HG03469 (cell line): ENCODE results near the gene CDK1.
"Not testable (repeated sequence)": the region's sequence is repeated elsewhere in the genome, so short reads cannot be mapped to it uniquely, and the experiment has no call there.

Source experiments
- ATAC-seq: cut with Tn5 transposase; IDR thresholded peaks from one replicate; pipeline ENCODE4 v1.9.1; 2021; ENCODE audit warnings: mild to moderate bottlenecking, moderate library complexity, moderate number of reproducible peaks; ENCODE audit not compliant: unreplicated experiment

CDK1 gene

DNA sequence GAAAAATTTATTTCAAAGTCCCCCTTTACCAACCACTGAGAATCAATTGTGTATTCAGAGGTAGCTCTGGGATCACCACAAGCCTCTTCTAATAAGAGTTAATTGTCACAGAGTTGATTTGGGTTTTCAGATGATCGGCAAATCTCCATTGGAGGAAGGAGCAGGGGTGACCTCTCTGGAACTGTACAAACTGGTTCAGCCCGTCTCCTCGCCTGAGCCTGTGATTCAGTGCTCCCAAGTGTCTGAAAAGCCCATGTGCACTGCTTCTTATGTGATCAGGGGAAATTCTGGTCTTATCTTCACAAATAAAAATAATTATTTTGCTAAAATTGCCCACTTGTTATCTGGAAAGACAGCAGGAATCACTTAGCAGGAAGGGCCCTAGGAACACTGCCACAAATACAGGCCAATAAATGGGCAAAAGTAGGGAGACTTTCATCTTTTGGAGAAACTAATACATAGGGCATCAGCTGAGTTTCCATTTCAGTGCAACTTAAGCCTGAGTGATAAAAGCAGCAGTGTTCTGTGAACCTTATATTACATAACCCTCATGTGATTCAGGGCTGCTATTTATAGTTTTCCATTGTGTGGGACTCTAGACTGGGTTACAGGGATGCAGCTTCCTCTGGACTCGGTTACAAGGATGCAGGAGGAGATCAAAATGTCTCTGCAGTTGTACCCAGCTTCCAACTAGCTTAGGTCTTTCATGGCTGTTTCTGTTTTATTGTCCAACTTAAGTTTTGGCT, 32.3 kb downstream of the CDK1 start:
- ATAC-seq, result no peak

DNA sequence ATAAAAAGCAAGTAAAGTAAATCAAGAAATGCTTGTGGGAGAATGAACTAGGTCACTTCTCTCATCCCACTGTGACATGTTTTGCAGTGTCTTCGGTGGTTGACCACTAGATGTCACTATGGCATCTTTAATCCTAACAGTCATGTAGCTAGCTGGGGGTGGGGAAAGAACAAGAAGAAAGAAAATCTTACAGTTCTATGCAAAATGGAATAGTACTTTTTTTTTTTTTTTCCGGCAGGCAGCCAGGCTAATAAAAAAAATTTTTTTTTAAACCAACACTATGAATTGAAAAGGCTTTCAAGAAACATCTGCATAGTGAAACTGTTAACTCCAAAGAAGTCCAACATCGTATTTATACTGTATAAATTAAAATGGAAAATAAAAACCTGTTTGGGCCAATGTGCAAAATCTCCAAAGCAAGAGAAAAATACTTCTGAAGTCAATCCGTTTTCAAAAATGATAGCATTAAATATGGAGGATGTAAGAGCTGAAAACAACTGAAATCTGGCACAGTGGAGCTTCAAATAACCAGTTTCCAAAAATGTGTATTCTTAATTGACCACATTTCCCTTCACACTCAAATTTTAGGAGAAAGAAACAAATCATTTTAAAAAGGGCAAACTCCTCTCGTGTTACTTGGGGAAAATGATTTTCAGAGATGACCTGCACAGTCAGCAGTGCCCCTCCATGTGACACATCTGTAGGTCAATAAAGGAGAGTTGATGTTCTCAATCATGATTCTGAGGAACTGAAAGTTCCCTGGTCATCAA, 38.5 kb downstream of the CDK1 start:
- peak; percentile 77 for ATAC-seq

DNA sequence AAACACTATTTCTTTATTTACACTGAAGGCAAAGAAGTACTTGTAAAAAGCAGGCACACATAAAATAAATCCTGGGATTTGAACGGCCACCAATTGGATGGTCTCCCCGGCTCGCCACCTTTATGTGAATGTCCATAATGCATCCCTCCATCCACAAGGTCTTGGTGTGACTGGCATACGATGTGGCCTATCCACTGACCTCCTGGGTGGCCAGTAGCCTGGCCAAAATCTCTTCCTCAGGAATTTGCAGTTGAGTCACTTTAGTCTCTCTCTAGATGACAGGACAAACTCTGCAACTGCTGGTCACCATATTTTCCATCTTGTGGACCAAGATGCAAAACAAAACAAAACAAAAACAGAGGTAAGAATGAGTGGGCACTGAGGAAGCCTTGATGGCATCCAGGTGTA, 39.1 kb downstream of the CDK1 start:
- no peak for ATAC-seq

DNA sequence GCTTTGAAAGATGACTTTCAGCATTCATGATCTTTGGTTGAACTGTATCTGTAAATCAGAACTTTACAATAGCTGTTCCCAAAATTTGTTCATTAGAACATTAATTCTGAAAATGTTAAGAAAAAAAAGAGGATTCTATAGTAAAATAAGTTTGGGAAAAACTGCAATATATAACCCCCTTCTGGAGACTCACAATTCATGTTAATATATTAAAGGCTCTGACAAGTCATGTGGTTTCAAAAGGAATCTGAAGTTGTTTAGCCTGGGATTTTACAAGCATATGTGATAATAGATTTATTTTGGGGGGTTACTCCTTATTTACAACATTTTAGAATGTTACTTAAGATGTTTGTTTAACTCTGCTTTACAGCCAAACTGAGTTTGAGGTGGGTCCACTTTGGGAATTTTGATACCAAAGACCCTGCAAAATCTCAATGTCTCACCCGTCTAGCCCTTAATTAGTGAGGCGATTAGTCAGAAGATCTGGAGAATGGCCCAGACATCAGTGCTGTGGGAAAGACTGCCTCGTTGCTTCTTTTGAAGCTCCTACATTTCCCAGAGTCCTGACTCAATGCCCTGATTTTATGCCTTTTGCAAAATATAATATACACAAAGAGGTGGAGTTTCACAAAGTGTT, 40.0 kb downstream of the CDK1 start:
- no peak for ATAC-seq

DNA sequence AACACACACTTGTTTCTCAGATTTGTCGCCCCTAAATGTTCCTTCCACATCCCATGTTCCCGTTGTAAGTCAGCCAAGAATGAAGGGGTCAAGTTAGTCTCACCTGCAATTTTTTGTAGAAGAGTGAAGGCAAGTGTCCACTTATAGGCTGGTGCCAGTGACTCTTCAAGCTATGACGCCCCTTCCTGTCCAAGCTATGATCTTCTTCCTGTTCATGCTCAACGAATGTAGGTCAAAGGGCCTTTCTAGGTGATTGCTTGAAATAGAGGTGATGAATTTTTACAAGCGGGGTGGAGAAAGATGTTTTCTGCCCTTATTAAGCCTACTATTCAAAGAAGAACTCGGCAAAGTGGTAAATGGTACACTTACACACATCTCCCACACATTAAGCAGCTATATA, 41.0 kb downstream of the CDK1 start:
- ATAC-seq, result no peak

DNA sequence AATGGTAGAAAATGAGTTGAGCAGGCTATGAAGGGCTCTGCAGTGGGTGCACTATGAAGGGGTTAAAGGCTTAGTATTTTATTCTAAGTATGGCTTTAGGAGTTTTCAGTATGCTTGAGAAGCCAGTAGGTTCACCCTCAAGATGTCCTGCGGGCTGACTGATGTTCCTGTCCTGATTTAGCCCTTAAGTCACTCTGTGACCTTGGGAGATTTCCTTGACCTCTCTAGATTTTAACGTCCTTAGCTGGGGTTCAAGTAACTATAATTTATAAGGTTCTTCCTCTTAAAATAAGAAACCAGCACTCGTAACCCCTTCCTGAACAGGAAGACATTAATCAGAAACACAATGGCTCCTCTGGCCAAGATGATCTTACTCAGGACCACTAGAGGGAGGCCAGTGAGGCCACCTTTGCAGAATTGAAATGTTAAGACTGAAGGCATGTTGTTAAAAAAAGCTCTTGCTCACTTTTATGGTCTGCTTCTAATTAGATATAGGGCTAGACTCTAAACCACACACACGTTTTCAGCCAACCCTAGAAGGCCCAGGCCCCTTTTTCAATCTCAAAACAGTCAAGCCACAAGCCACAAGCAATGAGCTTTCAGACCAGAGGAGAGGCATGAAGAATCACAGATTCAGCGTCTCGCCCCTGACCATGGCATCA, 41.9 kb downstream of the CDK1 start:
- ATAC-seq, result peak; percentile 52

DNA sequence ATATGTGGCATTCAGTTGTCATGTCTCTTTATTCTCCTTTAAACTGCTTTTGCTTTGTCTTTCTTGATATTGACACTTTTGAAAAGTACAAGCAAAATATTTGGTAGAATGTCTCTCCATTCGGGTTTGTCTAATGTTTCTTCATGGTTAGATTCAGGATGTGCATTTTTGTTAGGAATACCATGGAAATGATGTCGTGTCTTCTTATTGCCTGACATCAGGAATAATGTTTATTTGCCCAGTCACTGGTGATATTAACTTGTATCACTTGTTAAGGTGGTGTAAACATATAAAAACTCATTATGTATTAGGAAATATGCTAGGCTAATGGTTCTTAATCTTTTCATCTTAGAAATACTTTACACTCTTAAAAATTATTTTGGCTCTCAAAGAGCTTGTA, 43.4 kb downstream of the CDK1 start:
- ATAC-seq, result no peak

DNA sequence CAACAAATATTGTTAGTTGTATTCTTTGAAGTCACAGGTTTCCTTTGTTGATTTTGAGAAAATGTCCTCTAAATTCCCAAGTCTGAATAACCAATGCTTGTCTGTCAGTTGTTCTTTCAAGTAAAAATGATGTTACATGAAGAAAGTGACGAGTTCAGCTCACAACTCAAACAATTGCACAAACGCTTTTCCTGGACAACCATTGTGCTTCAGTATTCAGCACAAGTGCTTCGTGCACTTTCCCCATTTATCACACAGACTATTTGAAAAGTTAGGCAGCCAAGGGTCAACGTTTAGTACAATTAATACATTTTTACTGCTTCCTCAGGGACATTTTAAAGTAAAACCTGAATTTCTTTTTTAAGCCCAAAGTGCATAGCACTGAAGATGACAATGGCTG, 44.5 kb downstream of the CDK1 start:
- ATAC-seq, result no peak

DNA sequence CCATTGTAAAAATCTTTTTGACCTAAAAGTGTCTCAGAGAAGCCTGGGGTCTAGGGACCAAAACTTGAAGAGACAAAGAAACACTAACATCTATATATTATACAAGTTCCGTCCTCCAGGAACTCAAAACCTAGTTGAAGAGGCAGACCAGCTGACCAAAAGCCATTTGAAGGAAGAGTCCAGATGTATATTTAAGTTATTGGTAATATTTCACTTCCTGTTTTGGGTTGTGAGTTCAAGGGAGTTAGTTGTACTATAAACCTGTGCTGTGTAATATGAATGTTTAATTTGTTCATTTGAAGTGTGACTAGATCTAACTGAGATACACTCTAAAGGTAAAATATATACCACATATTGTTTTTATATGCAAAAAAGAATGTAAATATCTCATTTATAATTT, 45.0 kb downstream of the CDK1 start:
- no peak for ATAC-seq

DNA sequence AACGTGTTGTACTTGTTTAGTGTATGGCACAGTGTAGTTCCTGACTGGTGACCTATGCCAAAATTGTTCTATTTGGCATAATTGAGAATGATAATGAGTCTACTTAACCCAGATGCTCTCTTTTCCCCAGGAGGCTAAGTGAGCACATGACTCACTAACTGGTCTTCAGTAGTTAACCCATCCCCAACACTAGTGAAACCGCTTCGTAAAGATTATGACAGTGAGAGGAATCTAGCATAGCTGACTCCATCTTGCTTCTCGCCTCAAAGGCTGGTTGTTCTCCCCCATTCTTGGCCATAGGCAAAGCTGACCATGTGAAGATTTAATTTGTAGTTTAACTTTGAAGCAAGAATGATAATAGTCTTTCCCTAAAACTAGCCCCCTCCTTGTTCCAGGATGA, 47.2 kb downstream of the CDK1 start:
- no peak for ATAC-seq

DNA sequence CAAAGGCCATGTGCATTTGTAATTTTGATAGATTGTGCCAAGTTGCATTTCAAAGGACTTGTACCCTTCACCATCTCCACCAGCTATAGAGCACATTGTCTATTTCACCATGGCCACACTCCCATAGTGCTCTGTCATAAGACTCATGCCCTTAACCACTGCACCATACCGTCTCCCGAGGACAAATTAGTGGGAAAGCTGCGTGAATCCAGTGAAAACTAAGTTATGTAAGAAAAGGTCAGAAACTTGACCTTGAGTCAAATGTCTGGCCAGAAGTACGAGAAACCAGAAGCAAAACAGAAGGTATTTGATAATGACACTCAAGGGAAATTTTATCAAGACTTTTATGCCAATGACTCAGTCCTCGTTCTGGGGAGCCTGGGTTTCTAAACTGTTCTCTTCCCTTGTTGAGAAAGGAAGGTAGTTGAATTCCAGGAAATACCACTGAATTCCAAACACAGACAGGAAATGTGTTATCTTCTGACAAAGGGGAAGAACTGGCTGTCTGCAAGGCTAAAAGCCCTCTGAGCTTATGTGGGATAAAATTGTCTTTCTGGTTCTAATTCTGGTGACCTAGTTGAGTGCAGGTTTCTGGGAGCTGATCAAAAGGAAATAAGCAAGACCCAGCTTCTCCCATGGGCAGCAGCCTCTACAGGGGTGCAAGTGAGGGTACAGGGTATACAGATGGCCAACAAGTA, 49.7 kb downstream of the CDK1 start:
- ATAC-seq, result no peak

DNA sequence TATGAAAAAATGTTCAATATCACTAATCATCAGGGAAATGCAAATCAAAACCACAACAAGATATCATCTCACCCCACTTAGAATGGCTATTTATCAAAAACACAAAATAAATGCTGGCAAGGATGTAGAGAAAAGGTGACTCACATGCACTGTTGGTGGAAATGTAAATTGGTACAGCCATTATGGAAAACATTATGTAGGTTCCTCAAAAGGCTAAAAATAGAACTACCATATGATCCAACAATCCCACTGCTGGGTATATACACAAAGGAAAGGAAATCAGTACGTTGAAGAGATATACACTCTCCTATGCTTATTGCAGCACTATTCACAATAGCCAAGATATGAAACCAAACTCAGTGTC, 50.2 kb downstream of the CDK1 start:
- no peak for ATAC-seq

DNA sequence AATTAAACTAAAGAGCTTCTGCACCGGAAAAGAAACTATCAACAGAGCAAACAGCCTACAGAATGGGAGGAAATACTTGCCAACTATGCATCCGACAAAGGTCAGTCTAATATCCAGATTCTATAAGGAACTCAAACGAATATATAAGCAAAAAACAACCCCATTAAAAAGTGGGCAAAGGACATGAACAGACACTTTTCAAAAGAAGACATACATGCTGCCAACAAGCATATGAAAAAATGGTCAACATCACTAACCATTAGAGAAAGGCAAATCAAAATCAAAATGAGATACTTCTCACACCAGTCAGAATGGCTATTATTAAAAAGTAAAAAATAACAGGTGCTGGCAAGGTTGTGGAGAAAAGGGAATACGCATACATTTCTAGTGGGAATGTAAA, 53.9 kb downstream of the CDK1 start:
- ATAC-seq, result not testable (repeated sequence)

DNA sequence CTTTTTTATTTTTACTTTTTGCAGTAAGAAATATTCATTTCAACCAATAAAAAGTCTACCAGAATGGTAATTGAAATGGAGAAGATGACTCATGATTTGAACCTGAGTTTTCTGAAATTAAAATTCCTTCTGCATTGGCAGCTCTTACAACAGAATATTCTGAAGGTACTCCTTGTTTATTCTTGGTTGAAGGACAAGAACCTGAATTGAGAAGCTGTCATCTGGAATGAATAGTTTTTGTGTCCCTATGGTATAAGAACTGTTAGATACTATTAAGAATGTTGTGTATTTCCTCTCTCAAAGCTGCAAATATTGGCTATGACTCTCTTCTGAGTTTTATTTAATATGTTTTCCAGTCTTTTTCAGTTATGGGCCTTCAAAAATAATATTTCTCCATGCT, 56.1 kb downstream of the CDK1 start:
- no peak for ATAC-seq

DNA sequence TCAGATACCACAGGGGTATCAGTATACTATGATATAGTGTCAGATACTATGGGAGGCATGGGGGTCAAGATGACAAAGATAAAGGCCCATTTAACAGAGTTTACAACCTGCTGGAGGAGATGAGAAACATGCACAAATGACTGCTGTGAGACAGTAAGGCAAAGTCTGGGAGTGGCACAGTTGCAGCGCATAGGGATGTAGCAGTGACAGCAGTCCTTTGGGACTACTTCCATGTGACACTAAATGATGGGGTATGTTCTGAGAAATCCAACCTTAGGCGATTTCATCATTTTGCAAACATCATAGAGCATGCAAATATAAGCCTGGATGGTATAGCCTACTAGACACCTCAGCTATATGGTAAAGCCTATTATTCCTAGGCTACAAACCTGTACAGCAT, 56.8 kb downstream of the CDK1 start:
- no peak for ATAC-seq

DNA sequence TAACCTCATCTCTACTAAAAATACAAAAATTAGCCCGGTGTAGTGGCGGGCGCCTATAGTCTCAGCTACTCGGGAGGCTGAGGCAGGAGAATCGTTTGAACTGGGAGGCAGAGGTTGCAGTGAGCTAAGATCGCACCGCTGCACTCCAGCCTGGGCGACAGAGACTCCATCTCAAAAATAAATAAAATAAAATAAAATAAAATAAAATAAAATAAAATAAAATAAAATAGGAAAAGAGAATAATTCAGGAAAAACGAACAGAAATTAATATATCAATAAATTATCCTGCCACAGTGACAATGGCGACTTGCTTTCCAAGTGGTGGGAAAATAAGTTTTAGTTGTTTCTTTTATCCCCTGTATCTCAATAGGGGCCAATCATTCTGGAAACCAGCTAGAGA, 62.9 kb downstream of the CDK1 start:
- not testable (repeated sequence) for ATAC-seq

DNA sequence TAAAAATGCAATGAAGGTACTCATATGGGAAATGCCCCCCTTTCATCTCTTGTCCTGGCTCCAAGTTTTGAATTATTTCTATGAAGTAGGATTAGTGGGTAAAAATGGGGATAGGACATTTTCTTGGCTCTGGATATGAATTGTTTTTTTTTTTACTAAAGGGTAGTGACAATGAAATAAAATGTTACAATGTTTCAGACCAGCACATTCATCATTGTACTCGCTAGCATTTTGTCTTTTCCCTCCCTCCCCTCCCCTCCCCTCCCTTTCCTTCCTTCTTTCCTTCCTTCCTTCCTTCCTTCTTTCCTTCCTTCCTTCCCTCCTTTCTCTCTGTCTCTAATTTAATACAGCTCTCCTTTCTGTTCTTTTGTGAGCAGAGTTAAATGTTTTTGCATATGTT, 64.4 kb downstream of the CDK1 start:
- no peak for ATAC-seq
